HG03135 (cell line): Measurements from ENCODE around the gene GRAP2.

ENCODE experiments used
- ATAC-seq: cut with Tn5 transposase; IDR thresholded peaks from one replicate; pipeline ENCODE4 v1.9.1; 2021; ENCODE audit warnings: mild to moderate bottlenecking, moderate library complexity; ENCODE audit not compliant: unreplicated experiment

The GRAP2 gene

DNA sequence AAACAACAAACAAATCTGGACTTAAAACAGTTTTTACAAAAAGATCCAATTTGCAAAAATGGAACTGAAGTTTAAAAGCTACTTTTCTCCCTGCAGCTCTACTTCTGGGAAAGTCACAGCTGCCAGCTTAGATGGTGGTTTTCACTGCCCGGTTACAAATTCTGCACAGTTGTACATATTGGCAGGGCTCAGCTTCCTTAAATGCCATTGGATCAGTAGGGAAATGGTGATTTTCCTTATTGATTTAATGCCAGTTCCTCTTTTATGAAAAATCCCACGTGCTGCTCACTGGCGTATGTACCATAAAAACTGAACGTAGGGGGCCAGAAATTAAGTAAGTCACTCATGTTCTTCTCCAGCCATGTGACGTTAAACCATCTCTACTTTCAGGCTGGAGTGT, 22.8 kb downstream of the GRAP2 start:
- ATAC-seq = no peak

DNA sequence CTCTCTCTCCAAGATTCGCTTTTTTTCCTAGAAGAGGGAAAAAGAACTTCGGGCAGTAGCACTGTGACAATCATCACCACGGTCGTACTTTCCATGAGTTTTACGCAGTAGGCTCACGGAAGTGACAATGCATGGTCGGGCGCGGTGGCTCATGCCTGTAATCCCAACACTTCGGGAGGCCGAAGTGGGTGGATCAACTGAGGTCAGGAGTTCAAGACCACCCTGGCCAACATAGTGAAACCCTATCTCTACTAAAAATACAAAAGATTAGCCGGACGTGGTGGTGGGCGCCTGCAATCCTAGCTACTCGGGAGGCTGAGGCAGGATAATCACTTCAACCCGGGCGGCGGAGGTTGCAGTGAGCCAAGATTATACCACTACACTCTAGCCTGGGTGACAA, 23.4 kb downstream of the GRAP2 start:
- ATAC-seq = no peak

DNA sequence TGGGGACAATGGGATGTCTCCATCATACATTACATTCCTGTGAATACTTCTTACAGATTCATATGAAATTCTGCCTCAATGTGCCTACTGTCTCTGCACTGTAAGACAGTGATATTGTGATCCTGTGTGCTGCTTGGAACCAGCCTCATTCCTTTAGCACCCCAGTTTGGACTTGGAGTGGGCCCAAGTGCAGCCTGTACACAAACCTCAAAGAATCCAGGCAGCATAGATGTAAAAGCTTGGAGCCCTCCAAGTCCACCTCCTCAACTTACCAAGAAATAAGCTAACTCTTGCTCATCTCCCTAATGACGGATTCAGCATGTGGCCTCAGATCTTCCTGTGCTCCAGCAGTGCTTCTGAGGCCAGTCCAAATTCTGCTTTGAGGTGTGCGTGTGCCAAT, 24.4 kb downstream of the GRAP2 start:
- no peak for ATAC-seq

DNA sequence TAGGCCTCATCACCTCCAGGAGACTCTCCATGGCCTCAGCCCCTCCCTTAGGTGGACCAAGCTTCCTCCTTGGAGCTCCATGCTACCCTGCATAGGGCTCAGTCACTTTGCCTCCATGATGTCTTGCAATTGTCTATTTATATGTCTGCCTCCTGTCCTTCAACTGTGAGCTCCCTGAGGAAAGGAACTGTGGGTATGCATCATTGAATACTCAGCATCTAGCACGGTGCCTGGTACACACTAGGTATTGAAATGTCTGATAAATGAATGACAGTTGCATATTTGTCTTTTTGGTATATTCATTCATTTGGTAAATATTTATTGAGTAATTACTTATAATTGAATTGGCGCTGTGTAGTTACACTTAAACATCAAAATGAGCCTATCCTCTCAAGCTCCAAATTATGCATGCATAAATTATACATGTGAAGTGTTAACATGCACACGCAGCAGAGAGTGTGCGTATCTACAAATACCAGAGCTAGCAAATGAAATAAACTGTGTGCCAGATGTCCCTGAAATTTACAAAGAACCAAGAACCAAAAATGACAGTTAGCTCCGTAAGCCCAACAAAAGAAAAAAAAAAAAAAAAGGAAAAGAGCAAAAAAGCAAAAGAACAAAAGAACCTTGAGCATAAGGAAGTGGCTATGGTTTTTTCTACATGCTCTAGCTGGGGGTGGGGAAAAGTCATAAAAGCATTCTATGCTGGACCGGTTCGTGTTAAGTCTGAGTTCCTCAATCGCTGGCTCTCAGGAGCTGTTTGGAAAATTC, 25.2 kb downstream of the GRAP2 start:
- no peak for ATAC-seq

DNA sequence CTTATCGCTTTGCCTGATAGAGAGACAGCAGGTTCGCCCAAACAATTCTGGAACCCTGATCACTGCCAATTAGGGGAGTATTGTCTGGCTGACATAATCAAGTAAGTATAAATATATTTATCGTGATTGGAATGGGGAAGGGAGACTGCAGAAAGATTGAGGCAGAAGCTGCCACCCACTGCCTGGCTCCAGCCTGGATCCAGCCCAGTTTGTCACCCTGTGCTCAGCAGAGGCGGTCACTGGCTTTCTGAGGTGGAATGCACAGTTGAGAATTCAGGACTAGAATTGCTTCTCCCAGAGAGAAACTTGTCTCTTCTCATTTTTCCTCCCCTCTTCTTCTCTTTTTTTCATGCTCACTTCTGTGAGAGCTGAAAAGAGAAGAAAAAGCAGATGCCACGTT, 25.9 kb downstream of the GRAP2 start:
- no peak for ATAC-seq

DNA sequence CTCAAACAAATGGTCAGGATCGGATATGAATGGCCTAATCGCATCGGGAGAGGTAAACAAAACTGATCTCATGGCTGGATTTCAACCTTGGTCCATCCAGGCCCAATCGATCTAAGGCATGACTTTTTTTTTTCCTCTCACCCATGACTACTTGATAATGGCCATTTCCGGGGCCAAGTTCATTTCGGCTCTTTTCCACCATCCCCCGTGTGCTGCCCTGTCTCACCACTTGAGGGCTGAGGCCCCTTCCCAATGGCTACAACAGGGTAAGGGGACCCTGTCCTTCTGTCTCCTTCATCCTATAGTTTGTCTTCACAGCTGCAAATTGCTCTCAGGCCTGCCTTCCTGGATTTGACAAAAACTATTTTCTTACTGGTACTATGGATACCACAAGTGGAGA, 26.7 kb downstream of the GRAP2 start:
- no peak for ATAC-seq

DNA sequence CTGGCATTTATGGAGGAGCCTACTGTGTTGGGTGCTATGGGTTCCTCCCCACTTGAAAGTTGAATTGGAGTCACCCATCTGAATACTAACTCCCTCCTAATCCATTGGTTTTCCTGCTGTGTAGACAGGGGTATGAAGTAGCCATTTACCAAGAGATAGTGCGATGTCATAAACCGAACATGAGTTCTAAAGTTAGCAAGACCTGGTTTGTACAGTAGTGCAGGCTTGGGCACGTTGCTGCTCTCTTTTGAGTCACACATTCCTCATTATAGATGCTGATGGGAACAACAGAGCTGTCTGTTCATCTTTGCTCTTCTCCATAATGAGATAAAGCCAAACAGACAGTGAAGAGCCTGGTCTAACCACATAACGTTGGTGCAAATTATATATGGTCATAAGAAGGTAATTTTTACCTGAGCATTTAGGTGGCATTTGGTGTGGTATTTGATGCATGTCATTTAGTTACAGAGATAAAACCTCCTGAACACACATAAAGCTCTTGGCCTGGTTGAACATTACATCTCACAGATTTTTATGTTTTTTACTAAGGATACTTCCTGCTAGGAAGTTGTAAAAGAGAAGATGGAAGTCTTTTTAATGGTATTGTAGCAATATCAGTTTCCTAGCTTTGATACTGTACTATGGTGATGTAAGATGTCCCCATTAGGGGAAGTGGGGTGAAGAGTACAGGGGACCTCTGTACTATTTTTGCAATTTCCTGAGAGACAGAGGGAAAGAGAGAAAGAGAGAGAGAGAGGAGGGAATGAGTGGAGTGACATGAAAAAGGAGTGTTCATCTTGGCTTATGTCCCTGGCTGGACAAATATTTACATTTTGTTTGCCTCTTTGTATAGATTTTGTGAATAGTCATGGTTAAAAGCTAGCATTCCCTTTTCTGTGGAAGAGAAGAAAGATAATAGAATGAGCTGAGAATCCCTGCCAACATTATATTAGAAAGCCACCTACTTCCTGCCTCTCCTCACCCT, 27.9 kb downstream of the GRAP2 start:
- ATAC-seq = no peak

DNA sequence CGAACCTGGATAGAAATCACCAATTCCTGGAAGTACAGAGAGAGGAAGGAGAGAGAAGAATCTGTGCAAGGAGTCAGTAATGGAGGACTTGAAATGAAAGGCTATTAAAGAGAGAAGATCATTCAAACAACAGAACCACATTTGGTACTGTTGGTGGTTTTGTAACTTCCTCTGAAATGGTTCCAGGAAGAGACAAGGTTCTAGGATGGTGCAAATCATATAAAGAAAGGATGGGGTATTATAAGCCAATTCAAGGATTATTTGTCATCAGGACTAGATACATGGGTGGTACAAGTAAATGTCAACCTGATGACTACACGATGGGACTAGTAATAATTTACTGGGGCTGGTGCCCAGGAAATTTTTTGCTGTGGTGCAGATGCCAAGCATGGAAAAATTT, 30.4 kb downstream of the GRAP2 start:
- ATAC-seq = no peak

DNA sequence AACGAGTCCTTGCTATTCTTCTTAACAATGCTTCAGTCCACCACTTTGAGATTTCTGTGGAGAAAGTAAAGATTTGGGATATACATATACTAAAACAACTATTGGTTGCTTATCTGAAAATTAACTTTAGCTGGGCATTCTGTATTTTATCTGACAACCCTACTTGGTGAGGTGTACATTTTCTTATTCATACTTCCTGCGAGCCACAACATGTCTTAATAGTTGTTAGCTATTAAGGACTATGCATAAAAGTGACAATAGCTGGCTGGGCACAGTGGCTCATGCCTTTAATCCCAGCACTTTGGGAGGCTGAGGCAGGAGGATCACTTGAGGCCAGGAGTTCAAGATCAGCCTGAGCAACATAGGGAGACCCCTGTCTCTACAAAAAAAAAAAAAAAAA, 31.3 kb downstream of the GRAP2 start:
- no peak for ATAC-seq

DNA sequence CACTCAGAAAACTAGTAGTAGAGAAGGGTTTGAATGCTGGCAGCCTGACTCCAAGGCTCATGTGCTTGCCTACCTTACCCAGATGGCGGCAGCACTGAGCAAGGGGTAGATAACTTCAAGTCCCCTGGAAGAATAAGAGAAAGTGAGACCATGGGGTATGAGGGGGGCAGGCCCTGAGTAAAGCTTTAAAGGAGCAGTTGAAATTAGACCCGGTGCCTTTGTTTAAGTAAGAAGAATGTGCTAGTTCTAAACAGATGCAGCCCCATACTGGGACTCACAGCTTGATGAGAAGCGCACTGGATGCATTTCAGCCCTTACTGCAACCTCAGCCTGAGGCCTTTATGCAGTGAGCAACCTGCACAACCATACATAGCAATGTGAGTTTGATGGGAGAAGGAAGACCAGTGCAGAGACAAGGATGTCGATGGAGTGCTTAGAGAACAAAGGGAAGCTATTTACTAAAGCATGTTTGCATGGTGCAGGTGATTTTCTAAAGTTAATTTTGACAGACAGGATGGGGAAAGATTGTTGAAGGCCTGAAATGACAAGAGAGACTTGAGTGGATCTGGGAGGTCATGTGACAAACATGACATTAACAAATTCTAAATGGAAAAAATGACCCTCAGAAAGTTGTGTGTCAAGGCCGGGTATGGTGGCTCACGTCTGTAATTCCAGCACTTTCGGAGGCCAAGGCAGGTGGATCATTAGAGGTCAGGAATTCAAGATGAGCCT, 32.2 kb downstream of the GRAP2 start:
- ATAC-seq = no peak

DNA sequence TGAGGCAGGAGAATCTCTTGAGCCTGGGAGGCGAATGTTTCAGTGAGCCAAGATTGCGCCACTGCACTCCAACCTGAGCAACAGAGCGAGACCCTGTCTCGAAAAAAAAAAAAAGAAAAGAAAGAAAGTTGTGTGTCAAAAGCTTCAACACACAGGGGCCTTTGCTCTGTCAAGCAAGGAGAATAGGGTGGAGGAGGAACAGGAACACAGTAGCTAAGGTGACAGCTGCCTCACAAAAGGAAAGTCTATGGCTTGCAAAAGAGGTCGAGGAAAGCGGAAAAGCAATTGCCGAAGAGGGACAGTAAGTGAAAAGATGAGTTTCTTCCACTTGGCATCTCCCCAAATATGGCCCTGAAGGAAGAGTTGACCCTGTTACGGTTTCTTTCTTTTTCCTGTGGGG, 32.9 kb downstream of the GRAP2 start:
- no peak for ATAC-seq

DNA sequence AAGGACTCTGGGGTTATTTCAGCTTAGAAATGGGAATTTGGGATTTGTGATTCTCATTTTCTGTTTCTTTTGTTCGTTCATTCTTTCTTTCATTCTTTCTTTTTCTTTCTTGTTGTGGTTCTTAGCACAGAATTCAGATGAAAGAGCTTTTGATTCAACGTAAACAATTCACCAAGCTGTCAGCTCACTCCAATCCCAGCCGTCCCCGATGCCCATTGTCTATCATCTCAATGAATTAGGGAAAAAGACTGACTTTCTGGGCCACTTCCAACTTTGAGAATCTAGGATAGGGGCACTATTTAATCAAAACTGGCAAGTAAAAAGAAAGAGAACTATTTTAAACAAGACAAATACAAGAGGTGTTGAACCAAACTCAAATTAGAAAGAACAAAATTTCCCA, 34.2 kb downstream of the GRAP2 start:
- ATAC-seq = no peak

DNA sequence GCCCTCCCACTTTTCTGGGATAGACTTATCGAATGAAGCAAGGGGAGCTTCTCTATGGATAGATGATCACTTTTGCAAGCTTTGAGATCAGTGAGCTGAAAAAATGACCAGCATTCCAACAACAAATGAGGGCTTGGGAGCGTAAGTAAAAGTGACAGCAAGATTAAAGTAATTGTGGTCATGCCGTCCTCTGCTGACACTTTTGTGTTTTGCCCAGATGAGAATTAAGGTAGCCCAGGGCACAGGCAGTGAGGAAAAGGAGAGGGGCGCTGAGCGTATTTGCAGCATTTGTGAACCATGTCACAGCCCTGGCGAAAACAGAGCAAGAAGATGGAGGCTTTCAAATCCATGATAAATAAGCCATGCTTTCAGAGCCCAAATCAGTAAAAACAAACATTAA, 34.7 kb downstream of the GRAP2 start:
- no peak for ATAC-seq

DNA sequence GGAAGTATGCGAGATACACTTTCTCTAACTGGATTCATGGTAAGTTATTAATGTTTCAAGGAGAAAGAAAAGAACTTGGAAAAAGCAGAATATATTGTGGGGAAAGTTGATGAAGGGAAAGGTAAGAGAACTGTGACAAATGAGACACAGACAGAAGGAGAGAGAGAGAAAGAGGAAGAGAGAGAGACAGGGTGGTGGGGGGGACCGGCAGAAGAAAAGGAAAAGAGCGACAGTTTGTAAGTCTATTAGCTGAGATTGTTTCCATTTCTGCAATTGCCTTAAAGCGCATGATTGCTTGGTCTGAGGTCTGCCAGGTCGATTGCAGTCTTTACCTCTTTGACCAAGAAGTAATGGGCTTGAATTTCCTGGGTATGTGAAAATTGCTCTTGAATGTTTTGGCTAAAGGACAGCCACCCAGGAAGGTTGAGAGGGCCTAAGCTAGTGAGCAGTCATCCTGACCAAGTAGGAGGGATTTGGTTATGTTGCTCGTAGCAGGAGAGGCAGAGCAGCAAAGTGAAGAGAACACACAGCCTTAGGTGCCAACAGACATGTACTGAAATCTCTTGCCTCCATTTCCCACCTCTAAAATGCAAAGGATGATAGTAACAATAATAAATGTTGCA, 35.8 kb downstream of the GRAP2 start:
- ATAC-seq = no peak

DNA sequence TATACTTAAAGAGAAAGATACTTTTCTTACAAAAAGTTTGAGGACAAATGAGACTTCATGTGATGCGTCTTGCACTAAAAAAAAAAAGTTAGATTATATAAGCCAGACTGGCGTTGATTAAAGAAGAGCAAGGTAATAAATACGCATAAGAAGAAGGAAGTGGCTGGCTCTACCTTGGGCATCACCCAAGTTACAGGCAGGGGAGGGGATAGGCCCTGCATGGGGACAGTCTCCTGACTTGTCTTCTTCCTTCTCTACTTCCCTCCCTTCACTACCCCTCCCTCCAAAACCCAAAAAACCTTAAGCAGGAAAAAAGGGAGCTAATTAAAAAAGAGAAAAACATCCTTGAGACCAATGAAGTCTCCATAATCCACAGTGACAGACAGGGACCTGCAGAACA, 37.0 kb downstream of the GRAP2 start:
- ATAC-seq = no peak

DNA sequence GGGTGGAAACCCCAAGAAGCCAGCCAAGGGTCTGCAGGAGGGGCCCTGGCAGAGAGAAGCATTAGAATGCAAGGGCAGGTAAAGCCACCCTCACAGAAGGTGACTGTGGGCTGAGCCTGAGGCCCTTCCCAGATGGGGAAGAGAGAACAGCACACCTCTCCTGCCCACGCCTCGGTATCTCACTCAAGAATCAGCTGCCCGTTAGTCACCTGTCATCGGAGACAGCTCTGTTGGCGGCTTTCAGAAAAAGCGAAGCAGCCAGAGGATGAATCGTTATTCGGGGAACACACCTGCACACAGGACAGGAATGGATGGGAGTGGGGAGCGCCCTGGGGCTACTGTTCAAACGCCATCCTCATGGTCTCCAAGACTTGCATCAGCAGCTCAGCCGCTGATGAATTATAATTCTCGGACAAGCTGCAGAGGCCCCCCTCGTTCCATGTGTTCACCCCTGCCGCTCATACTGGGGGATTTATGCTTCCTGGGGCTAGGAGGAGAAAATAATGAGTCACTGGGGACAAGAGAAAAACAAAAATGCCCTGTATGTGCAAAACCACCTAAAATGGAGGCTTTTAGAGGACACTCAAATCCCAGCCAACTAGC, 37.7 kb downstream of the GRAP2 start:
- ATAC-seq = no peak

DNA sequence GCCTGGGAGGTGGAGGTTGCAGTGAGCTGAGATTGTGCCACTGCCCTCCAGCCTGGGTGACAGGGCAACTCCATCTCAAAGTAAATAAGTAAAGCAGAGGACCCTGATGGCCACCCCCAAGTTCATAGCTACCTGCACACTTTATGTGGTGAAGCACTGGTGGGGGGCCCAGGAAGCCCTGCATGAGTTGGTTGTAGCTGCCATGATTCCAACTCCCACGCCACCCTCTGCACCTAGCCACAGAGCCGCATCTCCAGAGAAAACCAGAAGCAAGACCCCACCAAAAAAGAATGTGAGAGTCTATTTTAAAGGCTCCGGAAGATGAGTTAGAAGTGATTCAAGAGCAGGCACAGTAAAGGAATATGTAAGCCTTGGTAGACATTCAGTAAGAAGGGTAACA, 38.9 kb downstream of the GRAP2 start:
- ATAC-seq = no peak

DNA sequence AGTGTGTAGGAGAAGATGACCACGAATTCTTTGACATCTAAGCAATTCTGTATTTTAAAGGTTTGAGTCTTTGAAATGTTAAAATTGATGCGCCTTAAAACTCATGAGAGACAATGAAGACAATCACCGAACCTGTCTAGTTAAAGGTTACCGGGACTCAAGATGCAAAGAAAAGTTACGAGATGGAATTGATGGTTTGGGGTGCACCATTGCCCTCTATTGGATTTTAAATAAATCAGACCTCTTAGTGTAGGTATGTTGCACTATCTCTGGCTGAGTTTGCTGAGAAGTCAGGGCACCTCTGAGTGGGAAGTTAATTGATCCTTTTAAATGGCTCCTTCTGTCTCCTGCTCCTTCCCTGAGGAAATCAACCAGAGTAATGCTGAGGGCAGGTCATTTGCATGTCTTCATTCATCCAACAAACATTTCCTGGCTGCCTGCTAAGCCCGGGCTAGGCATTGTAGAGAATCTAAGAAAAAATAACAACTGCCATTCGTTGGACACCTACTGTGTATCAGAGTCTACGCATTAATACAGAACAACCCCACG, 39.9 kb downstream of the GRAP2 start:
- ATAC-seq = no peak

DNA sequence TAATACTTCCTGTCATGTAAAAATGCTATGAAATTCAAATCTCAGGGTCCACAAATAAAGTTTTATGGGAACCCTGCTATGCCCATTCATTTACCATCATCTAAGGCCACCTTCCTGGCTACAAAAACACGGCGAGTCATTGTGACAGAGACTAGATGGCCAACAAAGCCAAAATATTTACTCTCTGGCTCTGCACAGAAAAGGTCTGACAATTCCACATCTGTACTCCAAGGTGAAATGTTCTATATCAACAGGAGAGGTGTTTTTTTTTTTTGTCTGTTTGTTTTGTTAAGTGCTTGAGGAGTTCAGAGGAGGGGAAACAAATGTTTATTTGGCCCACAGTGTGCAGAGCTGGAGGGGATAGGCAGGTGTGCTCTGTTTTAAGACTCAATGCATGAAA, 40.7 kb downstream of the GRAP2 start:
- no peak for ATAC-seq
